Measurements from ENCODE around the gene LMO7.

DNA sequence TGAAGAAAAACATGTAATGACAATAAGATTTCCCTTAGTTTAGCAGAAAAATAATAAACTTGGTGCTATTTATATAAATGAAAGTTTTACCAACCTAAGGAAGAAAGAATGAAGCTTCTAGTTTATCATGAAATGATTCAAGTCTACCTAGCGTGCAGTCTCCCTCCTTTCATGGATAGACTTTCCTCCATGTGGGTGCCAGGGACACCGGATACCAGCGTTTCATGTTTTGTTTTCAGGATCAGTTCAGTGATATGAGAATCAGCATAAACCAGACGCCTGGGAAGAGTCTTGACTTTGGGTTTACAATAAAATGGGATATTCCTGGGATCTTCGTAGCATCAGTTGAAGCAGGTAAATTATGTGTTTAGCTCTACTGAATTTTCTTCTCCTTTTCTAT lies 196.7 kb downstream of the LMO7 start:
- TF ChIP-seq POLR2A (IDR thresholded peaks at IDR 0.05; ENCODE audit: low read length): no peak
- TF ChIP-seq GATA1 (IDR thresholded peaks at IDR 0.05; ENCODE audit: low read depth, low read length): no peak

Measured in erythroblast (primary cell).